GM19193 (cell line): ENCODE data around the gene SALL3.

ENCODE experiments used
- POLR2A ChIP-seq: IDR thresholded peaks from 4 replicates; pipeline ENCODE4 v1.6.1; 2011; ENCODE audit not compliant: insufficient read depth, insufficient read length; ENCODE audit errors: extremely low read depth

The SALL3 gene

GRCh38 chr18:78979730-78980278 lies at the start of gene SALL3:
Gene SALL3 (plus strand): TSS chr18:78979818. CDS start chr18:78980275, 457 bp downstream.
- no peak for TF ChIP-seq POLR2A

DNA sequence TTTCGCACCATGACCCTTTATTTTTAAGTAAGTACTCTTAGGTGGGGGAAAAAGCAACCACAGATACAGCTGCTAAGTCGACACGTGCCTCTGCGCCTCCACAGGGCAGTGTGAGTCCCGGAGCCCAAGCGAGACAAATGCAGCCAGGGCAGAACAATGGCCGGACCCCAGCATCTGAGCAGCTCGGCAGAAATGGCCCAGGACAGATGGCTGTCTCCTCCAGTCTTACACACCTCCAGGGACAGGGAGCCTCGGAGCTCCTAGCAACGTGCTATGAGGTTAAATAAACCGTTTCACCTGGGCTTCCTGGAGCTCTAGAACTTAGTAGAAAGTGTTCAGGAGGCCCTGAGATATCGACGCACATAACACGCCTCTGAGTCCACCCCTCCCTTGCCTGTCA lies 47.3 kb upstream of the SALL3 start:
- no peak for TF ChIP-seq POLR2A

- TF ChIP-seq POLR2A: no peak
These were observed 45.6 kb upstream of the SALL3 start for GRCh38 chr18:78934003-78934402.

GRCh38 chr18:78934551-78935225 lies 44.9 kb upstream of the SALL3 start:
- TF ChIP-seq POLR2A: no peak

GRCh38 chr18:78935406-78935805 lies 44.2 kb upstream of the SALL3 start:
- no peak for TF ChIP-seq POLR2A

DNA sequence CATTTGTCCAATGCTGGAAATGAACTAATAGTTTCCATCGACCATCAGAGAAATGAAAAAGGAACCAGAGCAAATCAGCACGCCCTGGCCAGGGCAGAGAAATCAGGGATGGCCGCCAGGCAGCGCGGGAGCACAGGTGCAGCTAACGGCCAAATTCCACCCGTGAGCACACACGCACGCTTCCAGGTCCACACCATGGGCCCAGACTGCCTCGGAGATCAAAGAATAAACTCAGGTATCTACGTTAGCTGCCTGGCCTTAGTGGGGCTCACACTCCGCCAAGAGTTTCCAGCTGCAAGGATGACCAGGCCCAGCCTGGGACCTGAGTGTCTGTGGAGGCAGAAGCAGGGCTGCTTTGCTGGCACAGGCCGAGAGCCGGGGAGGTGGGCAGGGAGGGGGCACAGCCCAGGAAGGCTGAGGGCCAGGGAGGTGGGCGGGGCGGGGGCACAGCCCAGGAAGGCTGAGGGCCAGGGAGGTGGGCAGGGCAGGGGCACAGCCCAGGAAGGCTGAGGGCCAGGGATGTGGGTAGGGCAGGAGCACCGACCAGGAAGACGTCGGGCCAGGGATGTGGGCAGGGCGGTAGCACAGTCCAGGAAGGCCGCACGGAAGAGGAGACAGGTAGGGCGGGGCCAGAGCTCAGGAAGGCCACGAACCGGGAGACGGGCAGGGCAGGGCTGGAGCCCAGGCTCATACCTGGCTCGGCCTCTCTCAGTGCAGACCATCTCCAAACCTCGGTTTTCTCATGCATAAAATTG lies 43.2 kb upstream of the SALL3 start:
- no peak for TF ChIP-seq POLR2A

- TF ChIP-seq POLR2A: no peak
These were observed 42.5 kb upstream of the SALL3 start for GRCh38 chr18:78937166-78937565.

GRCh38 chr18:78939105-78939504 lies 40.5 kb upstream of the SALL3 start:
- TF ChIP-seq POLR2A: no peak

- no peak for TF ChIP-seq POLR2A
These were observed 39.7 kb upstream of the SALL3 start for GRCh38 chr18:78939734-78940494.

GRCh38 chr18:78945628-78946027 lies 34.0 kb upstream of the SALL3 start:
- TF ChIP-seq POLR2A: no peak

DNA sequence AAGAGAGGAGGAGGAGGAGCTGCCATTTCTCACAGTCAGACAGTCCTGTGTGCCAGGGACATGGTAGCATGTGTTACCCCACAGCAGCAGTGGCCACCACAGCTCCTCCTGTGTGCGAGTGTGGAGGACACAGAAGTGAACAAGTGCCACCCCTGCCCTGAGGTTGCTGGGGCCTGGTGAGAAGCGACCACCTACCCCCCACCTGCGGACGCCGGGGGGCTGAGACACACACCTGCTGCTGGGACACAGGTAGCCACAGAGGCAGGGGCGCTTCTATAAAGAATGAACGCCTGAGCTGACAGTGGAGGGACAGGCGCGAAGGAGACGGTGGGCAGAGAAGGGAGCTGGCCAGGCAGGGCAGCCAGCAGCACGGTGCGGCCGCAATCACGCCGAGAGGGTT lies 32.3 kb upstream of the SALL3 start:
- TF ChIP-seq POLR2A: no peak

GRCh38 chr18:78948221-78948620 lies 31.4 kb upstream of the SALL3 start:
- no peak for TF ChIP-seq POLR2A

DNA sequence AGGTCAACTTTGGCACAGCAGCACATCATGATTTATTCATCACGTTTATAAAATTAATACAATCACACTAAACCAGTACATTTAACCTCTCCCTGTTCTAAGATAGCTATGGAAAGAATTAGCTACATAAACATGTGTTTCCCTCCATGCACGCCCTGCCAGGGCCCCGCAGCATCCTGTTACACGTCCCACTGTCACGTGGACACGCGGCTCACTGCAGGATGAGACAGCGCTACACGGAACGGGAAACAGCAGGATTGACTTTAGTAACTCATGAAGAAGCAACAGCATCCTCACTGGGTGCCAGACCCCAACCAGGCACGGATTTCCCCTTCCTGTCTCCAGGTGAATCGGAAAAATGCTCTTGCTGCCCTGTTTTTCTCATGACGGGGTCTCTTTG lies 30.9 kb upstream of the SALL3 start:
- TF ChIP-seq POLR2A: no peak

GRCh38 chr18:78949216-78949615 lies 30.4 kb upstream of the SALL3 start:
- TF ChIP-seq POLR2A: no peak

GRCh38 chr18:78950386-78950785 lies 29.2 kb upstream of the SALL3 start:
- no peak for TF ChIP-seq POLR2A

DNA sequence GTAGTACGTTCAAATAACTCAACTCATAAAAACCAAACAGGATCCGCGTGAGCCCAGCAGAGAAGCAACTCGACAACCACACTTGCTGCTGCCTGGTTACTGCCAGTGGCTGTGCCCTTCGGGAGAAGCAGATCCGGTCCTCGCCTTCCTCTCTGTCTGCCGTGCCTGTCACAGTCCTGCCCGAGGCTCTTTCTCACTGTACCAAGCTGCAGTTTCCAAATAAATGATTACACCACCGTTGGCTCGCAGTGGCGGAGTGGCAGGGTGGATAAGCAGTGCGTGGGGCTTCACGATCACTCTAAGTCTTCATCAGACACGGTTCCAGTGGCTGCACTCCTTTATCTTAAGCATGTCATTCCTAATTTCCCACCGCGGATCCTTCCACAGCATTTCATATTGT lies 26.1 kb upstream of the SALL3 start:
- TF ChIP-seq POLR2A: no peak

- no peak for TF ChIP-seq POLR2A
These were observed 24.6 kb upstream of the SALL3 start for GRCh38 chr18:78955051-78955450.
